Fibroblast of lung (primary cell): Measurements from ENCODE around the gene TGFB2.

Experiments
- EZH2 ChIP-seq: IDR thresholded peaks from 2 replicates; pipeline ENCODE4 v1.5.1; 2012; ENCODE audit warnings: low read length, control low read depth, mild to moderate bottlenecking; ENCODE audit errors: missing control alignments
- TF ChIP-seq, protein P1 (sequence below), 2 donors: IDR thresholded peaks in 1 of 2; conservative IDR thresholded peaks in 1 of 2; 1 replicate in 1 of 2; 2 replicates in 1 of 2; pipeline ENCODE4 v1.5.1; 2011 to 2012; ENCODE audit warnings: low read length in 2 of 2, control low read depth in 1 of 2, inconsistent platforms in 1 of 2, low read depth in 1 of 2, mild to moderate bottlenecking in 1 of 2

DNA sequence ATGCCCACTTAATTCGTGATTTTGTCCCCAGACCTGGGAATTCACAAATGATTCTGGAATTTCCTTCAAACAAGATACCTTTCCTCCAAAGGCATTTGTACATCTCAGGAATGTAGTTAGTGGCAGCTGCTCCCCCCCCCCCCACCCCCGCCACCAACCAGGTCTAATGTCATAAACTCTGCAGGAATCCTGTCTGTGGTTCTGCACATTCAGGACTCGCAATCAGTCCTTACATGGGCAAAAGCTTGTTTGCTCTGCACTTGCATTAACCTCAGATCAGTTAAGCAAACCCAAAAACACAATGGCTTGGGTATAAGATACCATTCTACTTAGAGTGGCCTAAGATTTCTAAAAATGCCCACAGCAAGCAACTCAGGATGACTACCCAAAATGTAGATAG, 143.8 kb downstream of the TGFB2 start:
- TF ChIP-seq, protein P1, sequence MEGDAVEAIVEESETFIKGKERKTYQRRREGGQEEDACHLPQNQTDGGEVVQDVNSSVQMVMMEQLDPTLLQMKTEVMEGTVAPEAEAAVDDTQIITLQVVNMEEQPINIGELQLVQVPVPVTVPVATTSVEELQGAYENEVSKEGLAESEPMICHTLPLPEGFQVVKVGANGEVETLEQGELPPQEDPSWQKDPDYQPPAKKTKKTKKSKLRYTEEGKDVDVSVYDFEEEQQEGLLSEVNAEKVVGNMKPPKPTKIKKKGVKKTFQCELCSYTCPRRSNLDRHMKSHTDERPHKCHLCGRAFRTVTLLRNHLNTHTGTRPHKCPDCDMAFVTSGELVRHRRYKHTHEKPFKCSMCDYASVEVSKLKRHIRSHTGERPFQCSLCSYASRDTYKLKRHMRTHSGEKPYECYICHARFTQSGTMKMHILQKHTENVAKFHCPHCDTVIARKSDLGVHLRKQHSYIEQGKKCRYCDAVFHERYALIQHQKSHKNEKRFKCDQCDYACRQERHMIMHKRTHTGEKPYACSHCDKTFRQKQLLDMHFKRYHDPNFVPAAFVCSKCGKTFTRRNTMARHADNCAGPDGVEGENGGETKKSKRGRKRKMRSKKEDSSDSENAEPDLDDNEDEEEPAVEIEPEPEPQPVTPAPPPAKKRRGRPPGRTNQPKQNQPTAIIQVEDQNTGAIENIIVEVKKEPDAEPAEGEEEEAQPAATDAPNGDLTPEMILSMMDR (conservative IDR thresholded peaks at IDR 0.05 in 1 of 2, IDR thresholded peaks at IDR 0.05 in 1 of 2; ENCODE audit: low read depth in 1 of 2, low read length in 2 of 2), result no peak
- TF ChIP-seq EZH2, result no peak
